Tibial nerve (tissue), 4 donors: ENCODE measurements around the gene KLLN. TPM values are rescaled to one million over a fixed set of nuclear protein-coding genes. Genes with fewer than 3 reads are reported as not detected.
"Not testable (repeated sequence)": the region's sequence is repeated elsewhere in the genome, so short reads cannot be mapped to it uniquely, and the experiment has no call there.

Experiments
- DNase-seq, 2 donors: peaks; one replicate each; pipeline ENCODE4 v3.0.0-alpha.2; 2019; ENCODE audit warnings: low spot score in 2 of 2
- H3K27ac ChIP-seq, 4 donors: fragments of 200-600 bp; sonication (generic) in 3 of 4; one replicate each; pipeline ENCODE4 v1.5.1; 2017 to 2019; ENCODE audit warnings: mild to moderate bottlenecking in 1 of 4
- H3K27me3 ChIP-seq, 2 donors: fragments of 200-600 bp; sonication (generic) in 1 of 2; one replicate each; pipeline versions ENCODE4 v1.5.1 to v1.6.0; 2017 to 2019
- H3K36me3 ChIP-seq, 3 donors: fragments of 200-600 bp; sonication (generic); one replicate each; pipeline ENCODE4 v1.5.1; 2018 to 2019
- H3K4me1 ChIP-seq, 4 donors: fragments of 200-600 bp; sonication (generic) in 3 of 4; one replicate each; pipeline ENCODE4 v1.5.1; 2017 to 2019
- H3K4me3 ChIP-seq, 4 donors: fragments of 200-600 bp; sonication (generic) in 3 of 4; one replicate each; pipeline ENCODE4 v1.5.1; 2017 to 2019; ENCODE audit warnings: mild to moderate bottlenecking in 1 of 4, moderate library complexity in 1 of 4
- H3K9me3 ChIP-seq, 4 donors: fragments of 200-600 bp; sonication (generic) in 3 of 4; one replicate each; pipeline ENCODE4 v1.5.1; 2017 to 2019
- EP300 ChIP-seq, 2 donors: sonication (generic); formaldehyde crosslinking; IDR thresholded peaks; one replicate each; pipeline ENCODE4 v1.6.1; 2017; ENCODE audit warnings: antibody characterized with exemption in 2 of 2, mild to moderate bottlenecking in 1 of 2
- POLR2A ChIP-seq, 2 donors: fragments of 450-650 bp; IDR thresholded peaks; one replicate each; pipeline ENCODE4 v1.6.1; 2017; ENCODE audit warnings: antibody characterized with exemption in 2 of 2, mild to moderate bottlenecking in 2 of 2, moderate library complexity in 2 of 2
- WGBS, 2 donors: methylation state at CpG; one replicate each; pipeline ENCODE4 v1.1.5; 2018; 5-methylcytosine and 5-hydroxymethylcytosine counted together
- total RNA-seq, 4 donors: library from RNA; depleted of rRNA; stranded (reverse); fragments of >200 nt; gene quantifications; one replicate each; pipeline ENCODE4 v1.1.0, GENCODE V29; 2016
- TF ChIP-seq, protein P1 (sequence below), 5 experiments: fragments of 200-600 bp in 3 of 5; fragments of 450-650 bp in 2 of 5; sonication (generic) in 3 of 5; IDR thresholded peaks; one replicate each; pipeline ENCODE4 v1.5.1; 2016 to 2019; ENCODE audit warnings: antibody characterized with exemption in 5 of 5, mild to moderate bottlenecking in 3 of 5, moderate library complexity in 2 of 5

KLLN gene
- 1 to 10 TPM in 2 of 4 donors, under 1 TPM in 2; 0.78 to 2.2 (median 1.3) TPM for total RNA-seq

- peak; percentile 82 for DNase-seq
- no peaks in the 10 kb centered on the region for H3K27me3 ChIP-seq
- peak within 1 kb of the TSS; percentile 62 to 92 (median 88) for H3K4me3 ChIP-seq
- H3K36me3 ChIP-seq: no peaks in the 10 kb centered on the region
- peaks cover 0 to 15% (median 2%) of the 10 kb centered on the region in 4 donors for H3K4me1 ChIP-seq
- H3K27ac ChIP-seq: peak within 1 kb of the TSS; percentile 88 to 98 (median 96)
- 0% methylated on average over 45 to 47 of the region's 89 CpGs for WGBS, 2 donors
- H3K9me3 ChIP-seq: no peaks in the 10 kb centered on the region
- peak; percentile 85 to 87 for TF ChIP-seq POLR2A (IDR thresholded peaks at IDR 0.05)
- TF ChIP-seq EP300 (IDR thresholded peaks at IDR 0.05): peak in 1 of 2 donors; percentile 96
- TF ChIP-seq, protein P1, sequence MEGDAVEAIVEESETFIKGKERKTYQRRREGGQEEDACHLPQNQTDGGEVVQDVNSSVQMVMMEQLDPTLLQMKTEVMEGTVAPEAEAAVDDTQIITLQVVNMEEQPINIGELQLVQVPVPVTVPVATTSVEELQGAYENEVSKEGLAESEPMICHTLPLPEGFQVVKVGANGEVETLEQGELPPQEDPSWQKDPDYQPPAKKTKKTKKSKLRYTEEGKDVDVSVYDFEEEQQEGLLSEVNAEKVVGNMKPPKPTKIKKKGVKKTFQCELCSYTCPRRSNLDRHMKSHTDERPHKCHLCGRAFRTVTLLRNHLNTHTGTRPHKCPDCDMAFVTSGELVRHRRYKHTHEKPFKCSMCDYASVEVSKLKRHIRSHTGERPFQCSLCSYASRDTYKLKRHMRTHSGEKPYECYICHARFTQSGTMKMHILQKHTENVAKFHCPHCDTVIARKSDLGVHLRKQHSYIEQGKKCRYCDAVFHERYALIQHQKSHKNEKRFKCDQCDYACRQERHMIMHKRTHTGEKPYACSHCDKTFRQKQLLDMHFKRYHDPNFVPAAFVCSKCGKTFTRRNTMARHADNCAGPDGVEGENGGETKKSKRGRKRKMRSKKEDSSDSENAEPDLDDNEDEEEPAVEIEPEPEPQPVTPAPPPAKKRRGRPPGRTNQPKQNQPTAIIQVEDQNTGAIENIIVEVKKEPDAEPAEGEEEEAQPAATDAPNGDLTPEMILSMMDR (IDR thresholded peaks at IDR 0.05): peak in 2 of 5 experiments; percentile 24 to 35
Observed at GRCh38 chr10:87863053-87863943, at the start of gene KLLN, which contains the start of gene PTEN. KLLN (minus strand) TSS chr10:87863533; CDS start chr10:87862487, 1,046 bp downstream. PTEN (plus strand) TSS chr10:87863625; CDS start chr10:87864470, 845 bp downstream.

DNA sequence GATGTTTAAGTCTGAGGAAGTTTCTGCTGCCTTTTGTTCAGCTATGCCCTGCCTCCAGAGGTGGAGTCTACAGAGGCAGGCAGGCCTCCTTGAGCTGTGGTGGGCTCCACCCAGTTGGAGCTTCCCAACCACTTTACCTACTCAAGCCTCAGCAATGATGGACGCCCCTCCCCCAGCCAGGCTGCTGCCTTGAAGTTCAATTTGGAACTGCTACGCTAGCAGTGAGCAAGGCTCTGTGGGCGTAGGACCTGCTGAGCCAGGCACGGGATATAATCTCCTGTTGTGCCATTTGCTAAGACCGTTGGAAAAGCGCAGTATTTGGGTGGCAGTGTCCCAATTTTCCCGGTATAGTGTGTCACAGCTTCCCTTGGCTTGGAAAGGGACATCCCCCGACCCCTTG lies 40.1 kb upstream of the KLLN start:
- DNase-seq, H3K4me3 ChIP-seq, H3K27me3 ChIP-seq, H3K27ac ChIP-seq: not testable (repeated sequence)
- WGBS, 2 donors: 80 to 94% methylated on average over 8 of the region's 8 CpGs
- H3K36me3 ChIP-seq: peaks cover 0 to 40% (median 0%) of the 10 kb centered on the region in 3 donors
- peaks cover 0 to 40% (median 5%) of the 10 kb centered on the region in 4 donors for H3K9me3 ChIP-seq
- peaks cover 0 to 23% (median 7%) of the 10 kb centered on the region in 4 donors for H3K4me1 ChIP-seq

- 96 to 97% methylated on average over 8 of the region's 8 CpGs for WGBS, 2 donors
- H3K27ac ChIP-seq, H3K27me3 ChIP-seq, DNase-seq, H3K4me3 ChIP-seq: not testable (repeated sequence)
- H3K36me3 ChIP-seq: peaks cover 0 to 28% (median 0%) of the 10 kb centered on the region in 3 donors
- peaks cover 0 to 30% (median 0%) of the 10 kb centered on the region in 4 donors for H3K9me3 ChIP-seq
- peaks cover 0 to 39% (median 7%) of the 10 kb centered on the region in 4 donors for H3K4me1 ChIP-seq
Observed at GRCh38 chr10:87897957-87898356, 34.6 kb upstream of the KLLN start.

GRCh38 chr10:87896216-87896615 lies 32.9 kb upstream of the KLLN start:
- peaks cover 0 to 14% (median 0%) of the 10 kb centered on the region in 4 donors for H3K9me3 ChIP-seq
- H3K36me3 ChIP-seq: peaks cover 0 to 12% (median 0%) of the 10 kb centered on the region in 3 donors
- H3K4me3 ChIP-seq: no peak overlapping the region
- peaks cover 0 to 55% (median 12%) of the 10 kb centered on the region in 4 donors for H3K4me1 ChIP-seq
- no peak for DNase-seq
- WGBS, 2 donors: 59 to 62% methylated on average over 2 of the region's 2 CpGs
- H3K27me3 ChIP-seq: no peaks in the 10 kb centered on the region
- H3K27ac ChIP-seq: no peak overlapping the region
- TF ChIP-seq EP300 (IDR thresholded peaks at IDR 0.05) (no peak), POLR2A (IDR thresholded peaks at IDR 0.05) (no peak)
- TF ChIP-seq, protein P1 (IDR thresholded peaks at IDR 0.05): no peak

DNA sequence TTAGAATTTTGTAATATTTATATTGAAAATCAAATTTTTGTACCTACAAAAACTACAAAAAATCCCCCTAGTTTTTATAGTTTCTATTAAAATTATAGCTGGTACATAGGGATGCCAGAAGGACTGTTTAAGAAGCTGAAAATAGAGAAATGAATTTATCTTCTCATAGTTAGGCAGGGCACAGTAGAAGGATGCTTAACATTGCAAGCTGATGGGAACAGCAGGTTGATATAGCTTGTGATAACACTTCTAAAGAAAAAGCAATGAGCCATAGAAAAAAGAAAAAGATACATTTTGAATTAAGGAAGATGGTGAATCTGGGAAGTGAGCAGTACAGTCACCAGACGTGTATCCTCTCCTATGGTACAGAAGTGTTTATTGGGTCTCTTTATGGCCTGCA lies 32.1 kb upstream of the KLLN start:
- no peak overlapping the region for H3K27ac ChIP-seq
- WGBS, 2 donors: 69% methylated on average over 1 of the region's 1 CpG
- no peak for TF ChIP-seq EP300 (IDR thresholded peaks at IDR 0.05)

GRCh38 chr10:87887548-87888289 lies 24.4 kb upstream of the KLLN start:
- Histone ChIP-seq H3K27me3 (no peaks in the 10 kb centered on the region), H3K9me3 (peaks cover 0 to 6% (median 0%) of the 10 kb centered on the region in 4 donors), H3K4me1 (peaks cover 0 to 51% (median 5%) of the 10 kb centered on the region in 4 donors), H3K36me3 (peaks cover 0 to 37% (median 7%) of the 10 kb centered on the region in 3 donors), H3K27ac (no peak overlapping the region), H3K4me3 (no peak overlapping the region)
- TF ChIP-seq EP300 (IDR thresholded peaks at IDR 0.05) (no peak), POLR2A (IDR thresholded peaks at IDR 0.05) (no peak)
- TF ChIP-seq, protein P1 (IDR thresholded peaks at IDR 0.05): no peak
- no peak for DNase-seq
- WGBS, 2 donors: 88 to 98% methylated on average over 2 of the region's 2 CpGs

More for the DNA sequence above, 32.1 kb upstream of the KLLN start:
- DNase-seq: no peak
- Histone ChIP-seq H3K27me3 (no peaks in the 10 kb centered on the region), H3K4me1 (peaks cover 0 to 55% (median 12%) of the 10 kb centered on the region in 4 donors), H3K9me3 (peaks cover 0 to 14% (median 0%) of the 10 kb centered on the region in 4 donors), H3K36me3 (peaks cover 0 to 16% (median 0%) of the 10 kb centered on the region in 3 donors), H3K4me3 (no peak overlapping the region)
